GM21381 (cell line): ENCODE results near the gene FAM76B.

Experiments
- ATAC-seq: cut with Tn5 transposase; IDR thresholded peaks from one replicate; pipeline ENCODE4 v1.9.1; 2021; ENCODE audit warnings: mild to moderate bottlenecking, moderate library complexity; ENCODE audit not compliant: unreplicated experiment

FAM76B gene

DNA sequence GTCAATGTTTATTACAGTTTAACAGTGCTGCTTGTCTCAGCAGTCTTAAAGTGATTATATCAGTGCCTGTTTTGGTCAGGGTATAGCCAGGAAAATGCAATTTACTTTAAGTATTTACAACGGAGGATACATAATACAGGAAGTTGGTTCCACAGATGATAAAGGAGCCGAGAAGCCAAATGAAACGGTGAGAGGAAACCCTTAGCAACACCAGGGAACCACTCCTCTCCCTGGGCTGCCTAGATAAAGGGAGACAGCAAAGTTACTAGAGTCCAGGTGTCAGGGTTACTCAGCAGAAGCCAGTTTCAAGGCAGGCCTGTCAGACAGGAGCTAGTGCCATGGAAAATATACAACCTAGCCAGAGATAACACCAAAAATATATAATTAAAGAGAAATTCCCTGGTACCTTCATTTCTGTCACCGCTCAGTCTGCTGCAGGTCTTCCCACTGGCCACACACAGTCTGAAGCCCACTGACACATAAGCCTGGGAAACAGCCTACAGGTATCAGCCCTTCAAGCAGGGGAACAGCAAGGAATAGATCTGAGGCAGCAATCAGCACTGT, 55.5 kb downstream of the FAM76B start:
- no peak for ATAC-seq

- no peak for ATAC-seq
Observed at GRCh38 chr11:95732930-95733602, 56.5 kb downstream of the FAM76B start.

DNA sequence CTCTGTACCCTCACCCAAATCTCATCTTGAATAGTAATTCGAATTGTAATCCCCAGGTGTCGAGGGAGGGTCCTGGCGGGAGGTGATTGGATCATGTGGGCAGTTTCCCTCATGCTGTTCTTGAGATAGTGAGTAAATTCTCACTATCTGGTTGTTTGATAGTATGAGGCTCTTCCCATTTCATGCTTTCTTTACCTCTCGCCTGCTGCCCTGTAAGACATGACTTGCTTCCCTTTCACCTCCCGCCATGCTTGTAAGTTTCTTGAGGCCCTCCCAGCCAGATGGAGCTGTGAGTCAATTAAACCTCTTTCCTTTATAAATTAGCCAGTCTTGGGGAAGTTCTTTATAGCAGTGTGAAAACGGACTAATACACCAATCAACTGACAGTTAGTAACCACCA, 60.1 kb downstream of the FAM76B start:
- no peak for ATAC-seq

DNA sequence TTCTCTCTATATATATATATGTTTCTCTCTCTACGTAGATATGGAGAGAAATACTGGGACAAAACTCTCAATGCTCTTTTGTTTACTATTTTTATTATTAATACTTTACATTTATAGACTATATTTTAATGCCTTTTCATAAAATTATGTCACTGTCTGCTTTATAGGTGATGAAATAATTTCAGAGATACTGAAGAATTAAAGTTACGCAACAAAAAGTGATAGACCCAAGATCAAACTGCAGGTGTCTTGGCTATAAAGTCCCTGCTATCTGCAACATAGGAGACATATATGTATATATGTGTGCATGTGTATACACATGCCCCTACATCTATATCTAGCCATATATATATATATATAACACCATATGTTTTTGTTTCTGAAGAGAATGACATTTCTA, 60.8 kb downstream of the FAM76B start:
- no peak for ATAC-seq

GRCh38 chr11:95728094-95728493, 61.5 kb downstream of the FAM76B start:
- no peak for ATAC-seq

DNA sequence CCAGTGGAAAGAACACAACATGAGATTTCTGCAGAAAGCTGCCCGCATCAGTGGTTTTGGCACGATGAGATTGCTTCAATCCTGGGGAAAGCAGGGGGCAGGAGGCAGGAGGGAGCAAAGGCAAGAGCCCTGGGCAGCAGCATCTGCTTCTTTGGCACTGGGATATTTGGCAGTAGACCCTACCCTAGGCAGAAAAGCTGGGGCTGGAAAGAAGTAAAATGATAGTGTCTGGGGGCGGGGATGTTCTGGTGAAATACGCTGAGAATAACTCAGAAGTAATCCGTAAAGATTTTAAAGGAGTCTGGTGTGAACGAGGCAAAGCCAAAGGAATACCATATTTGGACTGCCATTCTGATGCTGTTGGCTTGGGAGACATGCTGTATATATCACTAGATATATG, 62.0 kb downstream of the FAM76B start:
- ATAC-seq, result no peak

DNA sequence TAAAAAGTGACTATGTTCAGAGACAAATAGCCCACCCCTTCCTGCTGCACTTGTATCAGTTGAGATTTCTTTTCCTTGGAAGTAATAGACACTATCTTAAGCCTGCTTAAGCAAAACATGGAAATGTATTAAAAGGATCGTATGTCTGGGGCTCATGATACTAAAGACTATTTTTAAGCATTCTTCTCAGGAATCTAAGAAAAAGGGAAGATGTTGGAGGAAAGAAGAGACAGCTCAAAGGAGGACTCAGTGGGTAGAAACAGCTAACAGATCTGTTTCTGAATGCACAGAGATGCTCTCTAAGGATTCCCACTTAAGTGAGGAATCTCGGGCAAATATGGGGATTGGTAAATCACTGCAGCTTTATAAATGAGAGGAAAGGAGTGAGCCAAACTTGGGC, 62.5 kb downstream of the FAM76B start:
- ATAC-seq, result no peak

GRCh38 chr11:95725196-95725595, 64.4 kb downstream of the FAM76B start:
- ATAC-seq, result no peak

DNA sequence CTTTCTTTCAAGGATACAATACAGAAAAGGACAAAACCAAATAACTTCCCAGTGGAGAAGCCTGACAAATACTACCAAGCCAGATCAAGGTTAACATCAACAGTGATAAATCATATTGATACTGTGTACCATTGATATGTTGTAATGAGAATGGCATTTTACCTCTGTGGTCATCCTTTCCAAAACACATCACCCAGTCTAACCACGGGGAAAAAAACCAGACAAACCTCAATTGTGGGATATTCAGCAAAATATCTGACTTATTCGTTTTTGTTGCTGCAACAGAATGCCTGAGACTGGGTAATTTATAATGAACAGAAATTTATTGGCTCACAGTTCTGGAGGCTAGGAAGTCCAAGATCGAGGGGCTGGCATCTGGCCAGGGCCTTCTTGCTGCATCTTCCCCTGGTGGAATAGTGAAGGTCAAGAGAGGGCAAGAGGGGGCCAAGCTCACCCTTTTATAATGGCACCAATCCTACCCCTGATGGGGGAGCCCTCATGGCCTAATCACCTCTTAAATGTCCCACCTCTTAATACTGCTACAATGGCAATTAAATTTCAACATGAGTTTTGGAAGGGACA, 66.1 kb downstream of the FAM76B start:
- no peak for ATAC-seq

GRCh38 chr11:95720195-95720594, 69.4 kb downstream of the FAM76B start:
- no peak for ATAC-seq
